MM.1S (cell line): ENCODE data around the gene ARHGAP26.

Source experiments
- DNase-seq: peaks from one replicate; pipeline ENCODE4 v3.0.0-alpha.2; 2015
- H2AFZ ChIP-seq: fragments of 300-600 bp; sonication (generic); 2 replicates; pipeline ENCODE4 v1.6.0; 2016; ENCODE audit warnings: antibody characterized with exemption, low read length
- H3F3A ChIP-seq: fragments of 300-600 bp; sonication (generic); 2 replicates; pipeline ENCODE4 v1.6.1; 2016; ENCODE audit warnings: mild to moderate bottlenecking, antibody characterized with exemption, low read length, moderate library complexity, mixed read lengths; ENCODE audit not compliant: insufficient read depth
- H3K27ac ChIP-seq: fragments of 300-600 bp; sonication (generic); 2 replicates; pipeline ENCODE4 v1.5.1; 2016; ENCODE audit warnings: mild to moderate bottlenecking, low read length
- H3K27me3 ChIP-seq: fragments of 300-600 bp; sonication (generic); replicated peaks from 2 replicates; pipeline ENCODE4 v1.6.0; 2016; ENCODE audit warnings: low read length; ENCODE audit not compliant: insufficient read depth
- H3K36me3 ChIP-seq: fragments of 300-600 bp; sonication (generic); replicated peaks from 2 replicates; pipeline ENCODE4 v1.6.1; 2016; ENCODE audit warnings: mild to moderate bottlenecking, low read length, mixed read lengths; ENCODE audit not compliant: insufficient read depth
- H3K4me1 ChIP-seq: fragments of 300-600 bp; sonication (generic); 2 replicates; pipeline ENCODE4 v1.6.1; 2016; ENCODE audit warnings: low read length, mixed read lengths
- H3K4me2 ChIP-seq: fragments of 300-600 bp; sonication (generic); 2 replicates; pipeline ENCODE4 v1.6.0; 2016; ENCODE audit warnings: low read depth, low read length
- H3K4me3 ChIP-seq: fragments of 300-600 bp; sonication (generic); 2 replicates; pipeline ENCODE4 v1.5.1; 2016; ENCODE audit warnings: low read length, mixed read lengths
- H3K79me2 ChIP-seq: fragments of 300-600 bp; sonication (generic); 2 replicates; pipeline ENCODE4 v1.6.1; 2016; ENCODE audit warnings: mixed run types, low read length, mixed read lengths
- H3K9ac ChIP-seq: fragments of 300-600 bp; sonication (generic); 2 replicates; pipeline ENCODE4 v1.6.1; 2016; ENCODE audit warnings: low read length, mixed read lengths
- H3K9me2 ChIP-seq: fragments of 300-600 bp; sonication (generic); replicated peaks from 2 replicates; pipeline ENCODE4 v1.6.1; 2016; ENCODE audit warnings: mild to moderate bottlenecking, low read length, mixed read lengths; ENCODE audit not compliant: insufficient read depth
- H3K9me3 ChIP-seq: fragments of 300-600 bp; sonication (generic); replicated peaks from 2 replicates; pipeline ENCODE4 v1.6.1; 2016; ENCODE audit warnings: mild to moderate bottlenecking, low read length, mixed read lengths; ENCODE audit not compliant: insufficient read depth
- H4K20me1 ChIP-seq: fragments of 300-600 bp; sonication (generic); 2 replicates; pipeline ENCODE4 v1.6.1; 2016; ENCODE audit warnings: mild to moderate bottlenecking, low read length, moderate library complexity, mixed read lengths; ENCODE audit not compliant: insufficient read depth
- EZH2 ChIP-seq: fragments of 300-600 bp; sonication (generic); optimal IDR thresholded peaks from 2 replicates; pipeline ENCODE3; 2017; ENCODE audit warnings: low read depth, mild to moderate bottlenecking, antibody characterized with exemption, low read length, mixed read lengths
- EZH2phosphoT487 ChIP-seq: fragments of 300-600 bp; sonication (generic); IDR thresholded peaks from 2 replicates; pipeline ENCODE4 v1.6.1; 2018; ENCODE audit warnings: antibody characterized with exemption, low read length
- TF ChIP-seq, protein P1 (sequence below): fragments of 300-600 bp; sonication (generic); IDR thresholded peaks from 2 replicates; pipeline ENCODE4 v1.5.1; 2016; ENCODE audit warnings: antibody characterized with exemption, low read length, mixed read lengths

ARHGAP26 gene

DNA sequence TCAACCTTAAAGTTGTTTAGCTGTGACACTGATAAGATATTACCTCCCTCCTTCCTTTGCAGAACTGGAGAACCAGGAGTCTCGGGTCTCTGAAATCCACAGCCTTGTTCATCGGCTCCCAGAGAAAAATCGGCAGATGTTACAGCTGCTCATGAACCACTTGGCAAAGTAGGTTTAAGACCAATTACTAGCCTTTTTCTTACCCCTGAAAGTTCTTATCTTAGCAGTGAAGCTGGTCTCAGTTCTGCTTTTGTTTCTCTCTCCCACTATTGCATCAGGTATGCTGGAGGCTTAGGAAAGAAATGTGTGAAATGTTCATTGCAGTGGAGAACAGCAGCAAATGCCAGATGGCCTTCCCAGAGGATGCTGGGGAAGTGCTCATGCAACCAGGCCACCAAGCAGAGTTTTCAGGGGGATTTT lies 287.4 kb downstream of the ARHGAP26 start:
- H3K27me3 ChIP-seq = no peaks in the 10 kb centered on the region
- H3K9me2 ChIP-seq = no peaks in the 10 kb centered on the region
- H3K4me3 ChIP-seq = peak overlapping the region; percentile 40
- H3K4me1 ChIP-seq = peaks cover 71% of the 10 kb centered on the region
- peak; percentile 46 for DNase-seq
- H4K20me1 ChIP-seq = no peaks in the 10 kb centered on the region
- H3F3A ChIP-seq = peaks cover 34% of the 10 kb centered on the region
- peak overlapping the region; percentile 52 for H3K9ac ChIP-seq
- TF ChIP-seq, protein P1, sequence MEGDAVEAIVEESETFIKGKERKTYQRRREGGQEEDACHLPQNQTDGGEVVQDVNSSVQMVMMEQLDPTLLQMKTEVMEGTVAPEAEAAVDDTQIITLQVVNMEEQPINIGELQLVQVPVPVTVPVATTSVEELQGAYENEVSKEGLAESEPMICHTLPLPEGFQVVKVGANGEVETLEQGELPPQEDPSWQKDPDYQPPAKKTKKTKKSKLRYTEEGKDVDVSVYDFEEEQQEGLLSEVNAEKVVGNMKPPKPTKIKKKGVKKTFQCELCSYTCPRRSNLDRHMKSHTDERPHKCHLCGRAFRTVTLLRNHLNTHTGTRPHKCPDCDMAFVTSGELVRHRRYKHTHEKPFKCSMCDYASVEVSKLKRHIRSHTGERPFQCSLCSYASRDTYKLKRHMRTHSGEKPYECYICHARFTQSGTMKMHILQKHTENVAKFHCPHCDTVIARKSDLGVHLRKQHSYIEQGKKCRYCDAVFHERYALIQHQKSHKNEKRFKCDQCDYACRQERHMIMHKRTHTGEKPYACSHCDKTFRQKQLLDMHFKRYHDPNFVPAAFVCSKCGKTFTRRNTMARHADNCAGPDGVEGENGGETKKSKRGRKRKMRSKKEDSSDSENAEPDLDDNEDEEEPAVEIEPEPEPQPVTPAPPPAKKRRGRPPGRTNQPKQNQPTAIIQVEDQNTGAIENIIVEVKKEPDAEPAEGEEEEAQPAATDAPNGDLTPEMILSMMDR = no peak
- TF ChIP-seq EZH2 = no peak
- no peak for TF ChIP-seq EZH2phosphoT487
- no peaks in the 10 kb centered on the region for H3K36me3 ChIP-seq
- H3K79me2 ChIP-seq = no peaks in the 10 kb centered on the region
- H3K27ac ChIP-seq = peak overlapping the region; percentile 87
- H3K4me2 ChIP-seq = peak overlapping the region; percentile 82
- H2AFZ ChIP-seq = peak overlapping the region; percentile 26
- H3K9me3 ChIP-seq = no peaks in the 10 kb centered on the region

DNA sequence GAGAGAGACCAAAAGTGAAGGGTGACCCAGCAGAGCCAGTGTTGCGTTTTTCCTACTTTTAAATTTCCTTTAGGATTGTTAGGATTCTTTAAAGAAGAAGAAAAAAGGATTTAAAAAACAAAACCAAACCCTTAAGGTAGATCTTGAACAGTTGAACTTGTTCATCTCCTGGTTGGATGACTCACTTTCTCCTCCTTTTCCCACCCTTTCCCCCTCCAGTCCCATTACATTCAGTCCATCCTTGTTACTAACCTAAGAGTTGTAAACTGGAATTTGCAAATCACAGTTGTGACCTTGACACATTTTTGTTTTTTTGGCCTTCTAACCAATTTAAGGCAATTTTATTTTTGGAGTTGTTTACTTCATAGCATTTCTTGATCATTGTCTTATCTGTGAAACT lies 289.2 kb downstream of the ARHGAP26 start:
- Histone ChIP-seq H3K9me3 (no peaks in the 10 kb centered on the region), H4K20me1 (no peaks in the 10 kb centered on the region), H3K9me2 (no peaks in the 10 kb centered on the region), H3K4me1 (peaks cover 54% of the 10 kb centered on the region), H3K9ac (no peak overlapping the region), H3F3A (peaks cover 19% of the 10 kb centered on the region), H3K79me2 (no peaks in the 10 kb centered on the region), H3K27ac (no peak overlapping the region), H3K4me2 (no peak overlapping the region), H3K4me3 (no peak overlapping the region), H3K36me3 (no peaks in the 10 kb centered on the region), H3K27me3 (no peaks in the 10 kb centered on the region), H2AFZ (no peak overlapping the region)
- DNase-seq = no peak
- TF ChIP-seq EZH2phosphoT487 (no peak), EZH2 (no peak)
- TF ChIP-seq, protein P1 = no peak

DNA sequence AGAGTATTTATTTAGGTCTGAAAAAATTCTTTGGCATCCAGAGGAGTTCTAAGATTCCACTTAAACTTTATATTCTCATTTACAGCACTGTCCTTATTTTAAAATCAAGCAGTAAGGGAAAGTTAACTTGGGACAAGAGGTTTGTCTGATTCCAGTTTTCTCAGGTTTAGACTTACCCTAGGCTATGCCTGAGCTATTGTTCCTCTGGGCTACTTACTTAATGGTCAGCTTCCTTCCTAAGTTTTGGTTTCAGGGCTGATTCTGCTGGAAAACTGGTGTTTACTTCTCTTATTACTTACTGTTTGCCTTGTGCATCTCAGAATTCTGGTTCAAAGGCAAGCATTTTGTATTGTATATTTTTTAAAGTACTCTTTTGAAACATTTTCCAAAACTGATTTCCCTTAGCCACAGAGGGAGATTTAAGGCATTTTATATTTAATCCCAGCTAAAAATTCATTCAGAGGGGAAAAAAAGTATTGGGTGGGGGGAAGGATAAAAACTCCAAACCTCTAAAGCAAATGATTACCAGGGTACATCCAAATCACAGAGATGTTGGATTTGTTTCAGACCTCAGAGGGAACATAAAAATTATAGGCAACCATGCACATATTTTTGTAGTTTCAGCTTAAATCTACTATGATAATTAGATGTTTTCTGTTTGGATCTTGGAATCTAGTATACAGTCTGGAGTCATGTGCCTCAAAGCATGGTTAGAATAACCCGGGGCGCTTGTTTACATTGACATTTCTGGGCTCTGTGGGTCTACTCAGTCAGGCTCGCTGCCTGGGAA lies 290.0 kb downstream of the ARHGAP26 start:
- Histone ChIP-seq H3K9ac (no peak overlapping the region), H3F3A (peaks cover 12% of the 10 kb centered on the region), H3K4me3 (no peak overlapping the region), H3K79me2 (no peaks in the 10 kb centered on the region), H3K27ac (no peak overlapping the region), H3K36me3 (no peaks in the 10 kb centered on the region), H4K20me1 (no peaks in the 10 kb centered on the region), H2AFZ (no peak overlapping the region), H3K4me1 (peaks cover 46% of the 10 kb centered on the region), H3K9me3 (no peaks in the 10 kb centered on the region), H3K4me2 (no peak overlapping the region), H3K27me3 (no peaks in the 10 kb centered on the region), H3K9me2 (no peaks in the 10 kb centered on the region)
- no peak for DNase-seq
- TF ChIP-seq EZH2phosphoT487 (no peak), EZH2 (no peak)
- TF ChIP-seq, protein P1 = no peak
